T-helper 17 cell (primary cell): Measurements from ENCODE around the gene S100A10. TPM values are rescaled to one million over a fixed set of nuclear protein-coding genes. Genes with fewer than 3 reads are reported as not detected.

Experiments used
- ATAC-seq: fragments of 150-1000 bp; cut with Tn5 transposase; 2 replicates; pipeline ENCODE4 v1.10.0; 2021; ENCODE audit warnings: mild to moderate bottlenecking, moderate library complexity
- DNase-seq, 3 donors: peaks; one replicate each; pipeline versions ENCODE4 v3.0.0 to v3.0.0-alpha.2; 2020 to 2021
- H3K9me3 ChIP-seq: one replicate; pipeline ENCODE4 v1.7.0; 2013; ENCODE audit warnings: low read length, mild to moderate bottlenecking; ENCODE audit not compliant: control insufficient read depth, poor library complexity, severe bottlenecking
- H3K27ac Mint-ChIP-seq: one replicate; pipeline ENCODE4 v1.8.0; 2022; ENCODE audit warnings: mild to moderate bottlenecking, moderate library complexity, mixed read lengths
- H3K27me3 Mint-ChIP-seq: one replicate; pipeline ENCODE4 v1.8.0; 2022; ENCODE audit warnings: mixed read lengths
- H3K36me3 Mint-ChIP-seq: one replicate; pipeline ENCODE4 v1.8.0; 2022; ENCODE audit warnings: low read depth, mixed read lengths
- H3K4me1 Mint-ChIP-seq: one replicate; pipeline ENCODE4 v1.8.0; 2022; ENCODE audit warnings: mild to moderate bottlenecking, mixed read lengths
- H3K4me3 Mint-ChIP-seq: one replicate; pipeline ENCODE4 v1.8.0; 2022; ENCODE audit warnings: mild to moderate bottlenecking, moderate library complexity, mixed read lengths
- total RNA-seq, 4 donors: library from RNA in 2 of 4; stranded (reverse) in 2 of 4; gene quantifications; one replicate each; pipeline ENCODE4 v1.2.3 and lab custom pipeline; 2022 to 2026

S100A10 gene
- total RNA-seq, 2 donors from 2014 or later: 317 to 349 TPM

DNA sequence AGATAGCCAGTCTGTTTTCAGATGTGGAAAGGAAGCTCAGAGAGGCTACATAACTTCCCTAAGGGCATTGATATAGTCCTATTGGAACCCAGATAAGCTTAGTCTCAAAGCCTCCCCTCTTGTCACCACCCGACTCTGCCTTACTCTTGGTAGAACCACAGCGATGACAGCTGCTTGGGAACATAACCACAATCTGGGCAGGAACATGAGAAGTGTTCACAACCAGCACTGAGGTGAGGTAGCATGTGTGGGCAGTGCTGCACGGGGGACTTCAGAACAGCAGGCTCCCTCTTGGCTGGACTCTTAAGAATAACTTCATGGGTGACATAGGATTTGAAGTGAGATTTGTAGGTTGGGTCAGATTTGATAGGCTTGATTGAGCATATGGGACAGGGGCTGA, 9.3 kb upstream of the S100A10 start:
- no peak overlapping the region for H3K4me3 Mint-ChIP-seq
- no peak overlapping the region for H3K27ac Mint-ChIP-seq
- H3K36me3 Mint-ChIP-seq: peaks cover 3% of the 10 kb centered on the region
- no peak for ATAC-seq
- peaks cover 20% of the 10 kb centered on the region for H3K27me3 Mint-ChIP-seq
- H3K9me3 ChIP-seq: no peaks in the 10 kb centered on the region
- DNase-seq: no peak
- H3K4me1 Mint-ChIP-seq: peaks cover 20% of the 10 kb centered on the region

DNA sequence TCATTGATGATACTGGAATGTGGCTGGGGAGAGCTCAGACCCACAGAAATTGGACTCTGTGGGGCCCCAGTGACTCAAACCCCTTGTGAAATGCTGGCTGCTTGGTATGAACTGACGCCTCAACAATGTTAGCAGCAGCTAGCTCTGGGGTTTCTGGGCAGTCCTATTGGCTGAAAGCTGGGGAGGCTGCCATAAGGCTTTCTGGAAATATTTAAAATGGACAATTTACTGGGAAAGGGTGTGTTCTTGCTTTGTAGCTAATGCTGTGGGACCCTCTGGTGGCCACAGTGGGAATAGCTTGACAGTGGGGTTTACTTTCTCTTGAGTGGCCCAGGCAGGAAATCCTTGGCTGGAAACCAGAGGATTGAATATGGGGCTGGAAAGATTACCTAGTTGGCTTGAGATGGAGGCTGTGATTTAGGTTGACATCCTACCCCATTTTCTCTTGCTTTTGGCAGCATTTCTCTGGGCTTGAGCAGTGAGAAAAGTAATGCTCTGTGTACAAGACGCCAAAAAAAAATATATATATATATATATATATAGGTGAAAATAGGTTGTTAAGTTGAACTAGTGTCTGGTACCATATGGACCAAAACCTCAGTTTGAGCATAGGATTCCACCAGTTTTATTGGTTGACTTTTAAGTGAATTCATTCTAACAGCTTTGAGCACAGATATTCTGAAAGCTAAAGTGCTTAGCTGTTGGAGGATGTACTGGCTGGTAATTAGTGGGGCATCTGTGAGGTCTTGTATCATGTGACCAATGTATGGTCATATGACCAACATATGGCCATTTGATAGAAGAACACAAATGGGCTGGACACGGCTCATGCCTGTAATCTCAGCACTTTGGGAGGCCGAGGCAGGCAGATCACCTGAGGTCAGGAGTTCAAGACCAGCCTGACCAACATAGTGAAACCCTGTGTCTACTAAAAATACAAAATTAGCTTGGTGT, 8.2 kb upstream of the S100A10 start:
- ATAC-seq (peak; percentile 80), DNase-seq (peak; percentile 47 to 66 (median 61))
- no peaks in the 10 kb centered on the region for H3K9me3 ChIP-seq
- Mint-ChIP-seq H3K4me3 (no peak overlapping the region), H3K27ac (peak overlapping the region; percentile 16), H3K36me3 (peaks cover 3% of the 10 kb centered on the region), H3K27me3 (peaks cover 20% of the 10 kb centered on the region), H3K4me1 (peaks cover 16% of the 10 kb centered on the region)

DNA sequence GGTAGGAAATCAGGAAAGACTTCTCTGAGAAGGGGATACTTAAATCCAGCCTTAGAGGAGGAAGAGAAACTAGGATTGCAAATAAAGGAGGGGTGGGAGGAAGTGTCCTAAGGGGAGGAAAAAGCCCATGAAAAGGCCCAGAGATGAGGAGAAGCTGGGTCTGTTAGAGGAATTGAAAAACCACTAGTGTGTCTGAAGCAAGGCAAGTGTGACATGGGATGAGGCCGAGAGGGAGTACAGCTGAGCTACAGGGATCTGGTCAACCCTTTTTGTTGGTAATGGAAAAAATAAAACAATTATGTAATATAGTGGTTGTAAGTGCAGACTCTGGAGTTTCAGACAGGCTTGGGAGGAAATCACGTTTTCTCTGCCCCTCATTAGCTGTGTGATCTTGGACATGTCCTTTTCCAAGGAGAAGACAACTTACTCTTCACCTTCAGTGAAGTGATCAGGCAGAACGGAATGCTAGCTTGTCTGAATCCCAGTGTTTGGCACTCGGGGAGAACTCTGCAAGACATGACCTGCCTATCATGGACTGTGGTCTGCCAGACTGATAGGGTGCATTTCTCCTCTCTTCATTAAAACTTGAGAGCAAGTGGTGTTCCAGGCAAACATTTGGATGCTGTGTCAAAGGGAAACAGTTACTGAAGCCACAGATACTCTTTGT, 7.4 kb upstream of the S100A10 start:
- Mint-ChIP-seq H3K27ac (peak overlapping the region; percentile 16), H3K4me1 (peaks cover 16% of the 10 kb centered on the region), H3K27me3 (peaks cover 20% of the 10 kb centered on the region), H3K36me3 (peaks cover 3% of the 10 kb centered on the region), H3K4me3 (no peak overlapping the region)
- DNase-seq (no peak), ATAC-seq (no peak)
- H3K9me3 ChIP-seq: no peaks in the 10 kb centered on the region

DNA sequence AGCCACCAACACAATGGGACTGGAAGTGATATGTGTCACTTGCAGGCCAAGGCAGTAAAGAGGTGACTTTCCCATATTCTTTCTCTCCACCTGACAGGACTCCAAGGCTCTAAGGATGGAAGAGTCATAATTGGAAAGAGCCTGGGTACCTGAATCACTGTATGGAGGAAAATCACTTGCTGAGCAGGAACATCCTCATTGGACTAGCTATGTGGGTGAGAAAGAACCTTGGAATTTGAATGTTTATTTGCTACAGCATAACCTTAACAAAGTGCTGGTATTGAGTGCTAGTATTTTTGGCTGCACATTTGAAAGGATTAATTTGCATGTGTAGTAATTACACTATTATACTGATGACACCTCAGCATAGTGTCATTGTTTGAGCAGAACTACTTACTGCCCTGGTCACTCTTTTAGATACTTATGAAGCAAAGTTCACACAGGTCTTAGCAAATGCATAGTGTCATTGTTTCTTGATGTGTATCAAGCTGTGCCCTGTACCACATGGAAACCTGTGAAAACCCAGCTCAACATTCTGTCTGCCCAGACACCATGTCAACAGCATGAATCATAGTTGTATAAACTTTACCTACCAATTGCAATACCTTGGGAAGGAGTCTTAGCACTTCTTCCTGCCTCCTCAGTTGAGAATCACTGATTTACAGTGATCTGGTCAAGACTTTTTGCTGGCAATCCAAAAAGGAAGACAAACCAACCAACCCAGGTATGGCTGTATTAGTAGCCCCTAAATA, 5.1 kb upstream of the S100A10 start:
- ATAC-seq (no peak), DNase-seq (no peak)
- no peaks in the 10 kb centered on the region for H3K9me3 ChIP-seq
- peaks cover 15% of the 10 kb centered on the region for H3K27me3 Mint-ChIP-seq
- no peak overlapping the region for H3K27ac Mint-ChIP-seq
- peaks cover 3% of the 10 kb centered on the region for H3K36me3 Mint-ChIP-seq
- no peak overlapping the region for H3K4me3 Mint-ChIP-seq
- peaks cover 19% of the 10 kb centered on the region for H3K4me1 Mint-ChIP-seq

DNA sequence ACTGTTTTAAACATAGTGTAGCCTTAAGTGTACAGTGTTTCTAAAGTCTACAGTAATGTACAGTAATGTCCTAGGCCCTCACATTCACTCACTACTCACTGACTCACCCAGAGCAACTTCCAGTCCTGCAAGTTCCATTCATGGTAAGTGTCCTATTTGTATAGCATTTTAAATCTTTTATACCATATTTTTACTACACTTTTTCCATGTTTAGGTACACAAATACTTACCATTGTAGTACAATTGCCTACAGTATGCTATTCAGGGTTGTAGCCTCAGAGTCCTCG, 3.6 kb upstream of the S100A10 start:
- no peak for DNase-seq
- no peak overlapping the region for H3K4me3 Mint-ChIP-seq
- peaks cover 20% of the 10 kb centered on the region for H3K4me1 Mint-ChIP-seq
- H3K36me3 Mint-ChIP-seq: peaks cover 2% of the 10 kb centered on the region
- H3K27ac Mint-ChIP-seq: no peak overlapping the region
- no peak for ATAC-seq
- no peaks in the 10 kb centered on the region for H3K9me3 ChIP-seq
- H3K27me3 Mint-ChIP-seq: peaks cover 5% of the 10 kb centered on the region

DNA sequence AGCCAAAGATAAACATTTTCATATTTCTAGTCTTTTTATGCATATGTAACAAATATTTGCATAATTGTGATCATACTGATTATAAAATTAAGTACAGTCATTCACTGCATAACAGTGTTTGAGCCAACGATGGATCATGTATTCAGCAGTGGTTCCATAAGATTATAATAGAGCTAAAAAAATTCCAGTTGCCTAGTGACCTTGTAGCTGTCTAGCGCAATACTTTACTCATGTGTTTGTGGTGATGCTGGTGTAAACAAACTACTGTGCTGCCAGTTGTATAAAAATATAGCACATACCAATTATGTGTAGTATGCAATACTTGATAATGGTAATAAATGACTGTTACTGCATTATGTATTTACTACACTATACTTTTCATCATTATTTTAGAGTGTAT, 2.1 kb upstream of the S100A10 start:
- ATAC-seq: no peak
- Mint-ChIP-seq H3K4me1 (peaks cover 28% of the 10 kb centered on the region), H3K4me3 (no peak overlapping the region), H3K27ac (peak overlapping the region; percentile 96), H3K36me3 (peaks cover 4% of the 10 kb centered on the region), H3K27me3 (peaks cover 5% of the 10 kb centered on the region)
- H3K9me3 ChIP-seq: no peaks in the 10 kb centered on the region
- DNase-seq: no peak

DNA sequence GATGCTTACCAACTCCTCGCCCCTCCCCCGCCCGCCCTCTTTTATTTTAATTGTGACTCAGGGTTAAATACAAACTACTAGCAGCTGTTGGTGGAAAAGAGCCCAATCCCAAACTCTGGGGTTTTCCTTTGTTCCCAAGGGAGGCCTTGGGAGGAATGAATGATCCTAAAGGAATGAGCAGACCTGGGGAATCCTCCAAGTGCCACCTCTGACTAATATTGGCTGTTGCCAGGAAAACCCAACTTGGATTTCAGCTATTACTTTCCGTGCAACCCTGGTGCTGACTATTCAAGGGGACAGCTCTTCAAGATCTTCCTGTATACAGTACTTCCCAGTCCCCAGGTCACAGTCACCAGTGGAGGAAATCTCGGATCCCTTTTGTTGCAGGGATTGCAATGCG, 1.3 kb upstream of the S100A10 start:
- Mint-ChIP-seq H3K27ac (peak overlapping the region; percentile 96), H3K36me3 (peaks cover 6% of the 10 kb centered on the region), H3K27me3 (no peaks in the 10 kb centered on the region), H3K4me3 (peak overlapping the region; percentile 52), H3K4me1 (peaks cover 34% of the 10 kb centered on the region)
- no peak for ATAC-seq
- no peaks in the 10 kb centered on the region for H3K9me3 ChIP-seq
- no peak for DNase-seq

DNA sequence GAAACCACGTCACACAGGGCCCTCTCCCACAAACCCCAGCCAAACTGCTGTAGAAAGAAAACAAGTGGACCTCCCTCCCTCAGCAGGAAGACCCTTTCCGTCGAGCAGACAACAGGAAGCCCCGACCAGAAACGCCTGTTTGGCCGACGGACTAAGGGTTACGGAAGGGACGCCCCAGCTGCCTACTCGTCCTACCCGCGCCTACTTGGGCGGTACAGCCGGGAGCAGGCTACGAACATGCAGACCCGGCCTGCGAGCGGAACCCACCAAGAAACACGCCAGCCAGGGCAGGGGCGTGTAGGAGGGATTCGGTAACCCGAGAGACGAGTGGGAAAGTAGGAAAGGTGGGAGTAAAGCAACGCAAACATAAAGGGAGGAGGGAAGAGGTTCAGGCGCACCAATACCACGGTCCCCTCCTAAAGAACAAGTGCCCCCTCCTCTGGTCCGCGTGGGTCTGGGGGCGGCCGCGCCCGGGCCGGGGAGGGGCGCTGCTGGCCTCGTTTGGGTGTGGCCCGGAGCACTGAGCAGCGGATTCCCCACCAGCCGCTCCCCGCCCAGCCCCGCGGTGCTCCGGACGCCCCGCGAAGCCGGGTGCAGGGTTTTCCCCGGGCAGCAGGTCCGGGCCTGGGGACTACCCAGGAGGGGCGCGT, 450 bp downstream of the S100A10 start:
- ATAC-seq (peak; percentile 38), DNase-seq (peak in 2 of 3 donors; percentile 15 to 20)
- no peaks in the 10 kb centered on the region for H3K9me3 ChIP-seq
- Mint-ChIP-seq H3K27ac (peak overlapping the region; percentile 96), H3K4me3 (peak overlapping the region; percentile 96), H3K27me3 (no peaks in the 10 kb centered on the region), H3K4me1 (peaks cover 47% of the 10 kb centered on the region), H3K36me3 (peaks cover 6% of the 10 kb centered on the region)

DNA sequence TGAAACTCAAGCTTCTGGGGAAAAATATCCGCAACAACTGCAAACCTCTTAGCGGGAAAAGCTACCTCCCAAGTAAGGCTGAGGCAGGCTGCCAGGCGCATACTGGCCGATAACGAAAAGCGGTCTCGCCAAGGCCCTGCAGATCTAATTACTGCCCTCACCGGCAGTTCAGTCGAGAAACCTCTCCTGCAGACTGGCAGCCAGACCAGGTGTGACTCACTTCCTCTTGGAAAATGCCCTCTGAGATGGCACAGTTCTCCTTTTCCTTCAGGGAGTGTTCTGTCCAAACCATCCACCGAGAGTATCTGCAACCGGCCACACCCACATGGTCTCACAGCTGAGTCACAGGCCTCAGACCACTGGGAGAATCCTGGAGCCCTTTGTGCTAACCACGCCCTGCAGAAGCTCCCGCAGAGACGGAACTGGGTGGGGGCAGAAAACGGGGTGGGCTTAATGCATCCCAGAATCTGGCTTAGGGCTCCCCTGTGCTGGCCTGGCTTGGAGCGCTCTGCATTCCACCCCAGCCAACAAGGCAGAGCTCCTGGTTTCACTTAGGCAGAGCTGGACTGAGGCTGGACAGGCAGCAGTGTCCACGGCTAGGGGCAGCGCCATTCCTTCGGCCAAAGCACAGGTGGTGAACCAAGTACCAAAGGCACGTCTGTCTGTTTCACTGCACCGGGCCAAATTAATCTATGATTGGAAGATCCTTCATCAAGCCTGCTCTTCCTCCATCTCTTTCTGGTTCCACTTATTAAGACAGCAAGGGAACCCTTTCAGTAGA, 1.2 kb downstream of the S100A10 start:
- H3K9me3 ChIP-seq: no peaks in the 10 kb centered on the region

DNA sequence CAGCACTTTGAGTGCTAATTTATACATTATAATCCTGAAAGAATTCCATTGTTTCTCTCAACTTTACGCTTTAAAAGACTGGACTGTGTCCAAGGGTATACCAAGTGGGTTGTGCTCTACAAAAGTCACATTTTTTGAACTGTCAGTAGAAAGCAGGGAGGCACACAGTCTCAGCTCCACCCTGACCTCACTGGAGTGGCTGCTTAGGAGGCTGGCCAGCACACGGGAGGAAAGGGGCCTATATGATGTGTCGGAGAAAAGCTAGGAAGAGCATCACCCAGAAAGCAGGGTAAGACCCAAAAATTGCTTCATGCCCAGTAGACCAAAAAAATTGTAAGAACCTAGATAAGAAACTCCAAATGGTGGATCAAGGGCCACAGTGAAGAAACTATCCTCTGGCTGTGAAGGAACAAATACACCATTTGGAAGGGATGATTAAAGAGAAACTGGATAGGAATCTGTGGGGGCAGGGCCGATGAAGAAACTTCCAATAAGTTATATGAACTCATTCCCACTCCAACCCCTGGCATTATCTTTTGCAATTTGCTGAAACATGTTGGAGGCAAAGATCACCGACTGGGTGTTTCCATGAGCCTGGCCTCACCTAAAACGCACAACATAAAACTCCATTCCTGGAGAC, 1.9 kb downstream of the S100A10 start:
- Mint-ChIP-seq H3K4me3 (peak overlapping the region; percentile 96), H3K4me1 (peaks cover 53% of the 10 kb centered on the region), H3K27me3 (no peaks in the 10 kb centered on the region), H3K27ac (peak overlapping the region; percentile 96), H3K36me3 (peaks cover 6% of the 10 kb centered on the region)
- DNase-seq (no peak), ATAC-seq (no peak)
- no peaks in the 10 kb centered on the region for H3K9me3 ChIP-seq

More for the DNA sequence above, 1.2 kb downstream of the S100A10 start:
- ATAC-seq (no peak), DNase-seq (peak in 2 of 3 donors; percentile 13 to 31)
- Mint-ChIP-seq H3K27me3 (no peaks in the 10 kb centered on the region), H3K4me1 (peaks cover 53% of the 10 kb centered on the region), H3K36me3 (peaks cover 6% of the 10 kb centered on the region), H3K4me3 (peak overlapping the region; percentile 96), H3K27ac (peak overlapping the region; percentile 96)

DNA sequence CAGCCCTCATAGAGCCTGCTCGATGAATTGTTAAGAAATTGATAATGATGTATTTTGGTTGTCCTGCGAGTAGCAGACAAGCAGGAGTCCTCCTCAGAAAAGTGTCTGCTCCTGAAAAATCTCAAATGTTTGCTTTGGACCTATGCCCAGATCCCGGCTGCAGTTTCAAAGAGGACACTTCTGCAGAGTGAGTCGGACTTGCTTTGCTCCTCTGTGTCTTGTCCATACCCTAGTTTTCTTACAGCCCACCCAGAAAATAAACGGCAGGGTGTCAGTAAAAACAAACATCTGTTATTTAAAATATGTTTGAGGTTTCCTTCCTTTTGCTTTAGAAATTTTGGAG, 2.8 kb downstream of the S100A10 start:
- Mint-ChIP-seq H3K27me3 (no peaks in the 10 kb centered on the region), H3K27ac (peak overlapping the region; percentile 96), H3K4me1 (peaks cover 57% of the 10 kb centered on the region), H3K36me3 (peaks cover 6% of the 10 kb centered on the region), H3K4me3 (peak overlapping the region; percentile 96)
- ATAC-seq: no peak
- no peak for DNase-seq
- H3K9me3 ChIP-seq: no peaks in the 10 kb centered on the region
